Endothelial cell of umbilical vein (primary cell): ENCODE results near the gene AUTS2. TPM values are rescaled to one million over a fixed set of nuclear protein-coding genes. Genes with fewer than 3 reads are reported as not detected.

Source experiments
- BruUV-seq: library from RNA; stranded (reverse); fragments of 400-500 nt; replicated peaks from 2 replicates; lab custom pipeline; 2021; lab: Mats Ljungman, UMichigan
- CTCF ChIA-PET: fragments of 300-600, 350-600 bp; sonication (Branson Sonifier 250); formaldehyde crosslinking; loops from one replicate; lab custom pipeline; 2021; ENCODE audit warnings: antibody characterized with exemption, inconsistent platforms; lab: Charles Lee
- POLR2A ChIA-PET: fragments of 300-600, 350-600 bp; sonication (Branson Sonifier 250); formaldehyde crosslinking; loops from one replicate; lab custom pipeline; 2021; ENCODE audit warnings: antibody characterized with exemption, inconsistent platforms; lab: Charles Lee
- DNase-seq: peaks from one replicate; pipeline ENCODE4 v3.0.0-alpha.2; 2011; ENCODE audit warnings: low read depth, low spot score
- FAIRE-seq: peaks from 2 replicates; lab custom pipeline; 2011; peaks lifted over from hg19 to GRCh38; lab: Jason Lieb, UNC
- H2AFZ ChIP-seq: 2 replicates; pipeline ENCODE4 v1.6.0; 2012; ENCODE audit warnings: low read depth, low read length, control low read depth, inconsistent platforms
- H3K27ac ChIP-seq: 2 replicates; pipeline ENCODE4 v1.5.1; 2011; ENCODE audit warnings: low read depth, mild to moderate bottlenecking, control low read depth, low read length, moderate library complexity; ENCODE audit not compliant: insufficient read depth
- H3K27me3 ChIP-seq, 2 experiments: 2 replicates each; pipeline versions ENCODE4 v1.6.0 to v1.6.1; 2011; ENCODE audit warnings: low read length in 2 of 2, mixed read lengths in 1 of 2; ENCODE audit not compliant: control insufficient read depth in 2 of 2, insufficient read depth in 2 of 2
- H3K36me3 ChIP-seq, 2 experiments: 2 replicates in 1 of 2; 3 replicates in 1 of 2; pipeline ENCODE4 v1.5.1; 2011; ENCODE audit warnings: low read length in 2 of 2, mild to moderate bottlenecking in 1 of 2, moderate library complexity in 1 of 2; ENCODE audit not compliant: control insufficient read depth in 2 of 2, insufficient read depth in 2 of 2; ENCODE audit errors: extremely low read depth in 1 of 2
- H3K4me1 ChIP-seq: 3 replicates; pipeline ENCODE4 v1.5.1; 2011; ENCODE audit warnings: mild to moderate bottlenecking, low read length; ENCODE audit not compliant: control insufficient read depth, insufficient read depth; ENCODE audit errors: extremely low read depth
- H3K4me2 ChIP-seq: 2 replicates; pipeline ENCODE4 v1.6.1; 2011; ENCODE audit warnings: low read length, control low read depth, mixed read lengths; ENCODE audit not compliant: insufficient read depth
- H3K4me3 ChIP-seq, 3 experiments: fragments of 200-600 bp in 1 of 3; sonication (generic), shearing (Covaris generic) in 1 of 3; replicated peaks in 1 of 3; 2 replicates each; pipeline ENCODE4 v1.5.1; 2011 to 2016; ENCODE audit warnings: control low read depth in 3 of 3, low read length in 3 of 3, mild to moderate bottlenecking in 2 of 3, inconsistent platforms in 1 of 3, low read depth in 1 of 3, moderate library complexity in 1 of 3; ENCODE audit not compliant: insufficient read depth in 1 of 3
- H3K79me2 ChIP-seq: 2 replicates; pipeline ENCODE4 v1.6.0; 2012; ENCODE audit warnings: low read length, inconsistent platforms; ENCODE audit not compliant: control insufficient read depth, insufficient read depth
- H3K9ac ChIP-seq: replicated peaks from 2 replicates; pipeline ENCODE3; 2011; ENCODE audit warnings: low read length, control low read depth; ENCODE audit not compliant: insufficient read depth; ENCODE audit errors: extremely low read depth
- H3K9me1 ChIP-seq: replicated peaks from 3 replicates; pipeline ENCODE4 v1.6.0; 2011; ENCODE audit warnings: mild to moderate bottlenecking, low read length; ENCODE audit not compliant: control insufficient read depth, insufficient read depth; ENCODE audit errors: extremely low read depth
- H3K9me3 ChIP-seq: replicated peaks from 2 replicates; pipeline ENCODE4 v1.5.1; 2012; ENCODE audit warnings: low read length, inconsistent platforms; ENCODE audit not compliant: control insufficient read depth, insufficient read depth
- H4K20me1 ChIP-seq: replicated peaks from 2 replicates; pipeline ENCODE3; 2011; ENCODE audit warnings: mild to moderate bottlenecking, low read length; ENCODE audit not compliant: control insufficient read depth, insufficient read depth; ENCODE audit errors: extremely low read depth
- CTCF ChIP-seq, 2 donors: IDR thresholded peaks; 1 replicate in 1 of 2; 2 replicates in 1 of 2; pipeline ENCODE4 v1.5.1; 2011; ENCODE audit warnings: low read length in 2 of 2, mild to moderate bottlenecking in 2 of 2, moderate library complexity in 2 of 2, control low read depth in 1 of 2, inconsistent platforms in 1 of 2, low read depth in 1 of 2; ENCODE audit not compliant: insufficient read depth in 1 of 2; ENCODE audit errors: extremely low read depth in 1 of 2
- EZH2 ChIP-seq: IDR thresholded peaks from 2 replicates; pipeline ENCODE4 v1.6.1; 2012; ENCODE audit warnings: borderline replicate concordance, low read depth, mild to moderate bottlenecking, moderate library complexity, low read length, inconsistent platforms; ENCODE audit not compliant: severe bottlenecking
- FOS ChIP-seq: IDR thresholded peaks from 2 replicates; pipeline ENCODE4 v1.6.1; 2011; ENCODE audit warnings: mild to moderate bottlenecking, low read length, moderate library complexity, borderline replicate concordance; ENCODE audit not compliant: insufficient read depth
- GATA2 ChIP-seq: IDR thresholded peaks from 2 replicates; pipeline ENCODE4 v1.7.0; 2011; ENCODE audit warnings: low read depth, mild to moderate bottlenecking, moderate library complexity, mixed read lengths, low read length; ENCODE audit not compliant: insufficient read length, insufficient read depth
- JUN ChIP-seq: IDR thresholded peaks from 2 replicates; pipeline ENCODE4 v1.6.1; 2011; ENCODE audit warnings: borderline replicate concordance, low read depth; ENCODE audit not compliant: insufficient read length, insufficient read depth
- MYC ChIP-seq: IDR thresholded peaks from one replicate; pipeline ENCODE4 v1.6.1; 2011; ENCODE audit warnings: mild to moderate bottlenecking, low read depth, low read length
- POLR2A ChIP-seq: IDR thresholded peaks from 2 replicates; pipeline ENCODE4 v1.6.1; 2012; ENCODE audit warnings: low read depth, mild to moderate bottlenecking, control low read depth, low read length
- POLR2AphosphoS5 ChIP-seq: IDR thresholded peaks from 2 replicates; pipeline ENCODE4 v1.6.1; 2012; ENCODE audit warnings: low read depth, mild to moderate bottlenecking, control low read depth, low read length, moderate library complexity; ENCODE audit not compliant: insufficient read depth
- dilution Hi-C: fragments of 300-500 bp; cut with MboI; formaldehyde crosslinking; loops from one replicate; pipeline ENCODE4 v1.15.0; 2019; ENCODE audit warnings: low sequenced_read_pairs; ENCODE audit not compliant: extremely low pct_ligation_motif_present
- intact Hi-C: fragments of 100-400 bp; cut with micrococcal nuclease; formaldehyde crosslinking; loops from one replicate; pipeline ENCODE4 v1.10.0; 2022
- polyA plus RNA-seq, 4 experiments: library from polyadenylated mRNA; depleted of rRNA in 3 of 4; stranded (reverse) in 3 of 4; unstranded in 1 of 4; fragments of >200 nt; gene quantifications; 2 replicates each; pipeline versions ENCODE4 v1.2.1 to v1.2.3, GENCODE V29; 2011 to 2012; ENCODE audit warnings: missing spikeins in 1 of 4
- total RNA-seq: library from RNA; stranded (reverse); gene quantifications from 2 replicates; pipeline ENCODE4 v1.2.3, GENCODE V29; 2021
- TF ChIP-seq, protein P1 (sequence below): IDR thresholded peaks from 2 replicates; pipeline ENCODE4 v1.6.1; 2011; ENCODE audit not compliant: insufficient read depth, insufficient read length

The AUTS2 gene
- total and polyA plus RNA-seq, 2 donors (not counting 3 experiments of a cell fraction or from before 2014, with no cell fraction given), result 0.59 to 8.0 TPM

GRCh38 chr7:70292716-70293115, 694.4 kb downstream of the AUTS2 start:
- Histone ChIP-seq H2AFZ (no peak overlapping the region), H3K36me3 (no peaks in the 10 kb centered on the region), H3K27me3 (no peaks in the 10 kb centered on the region), H3K4me2 (no peak overlapping the region), H4K20me1 (no peaks in the 10 kb centered on the region), H3K9ac (no peak overlapping the region), H3K4me1 (no peaks in the 10 kb centered on the region), H3K79me2 (no peaks in the 10 kb centered on the region), H3K9me3 (no peaks in the 10 kb centered on the region), H3K27ac (no peak overlapping the region), H3K4me3 (no peak overlapping the region), H3K9me1 (no peaks in the 10 kb centered on the region)
- dilution Hi-C loops (no loop called here), intact Hi-C loops (no loop called here)
- no peak for TF ChIP-seq CTCF (IDR thresholded peaks at IDR 0.05; ENCODE audit: extremely low read depth in 1 of 2, insufficient read depth in 1 of 2, low read depth in 1 of 2, low read length in 2 of 2)
- TF ChIP-seq JUN, result no peak
- TF ChIP-seq, protein P1, sequence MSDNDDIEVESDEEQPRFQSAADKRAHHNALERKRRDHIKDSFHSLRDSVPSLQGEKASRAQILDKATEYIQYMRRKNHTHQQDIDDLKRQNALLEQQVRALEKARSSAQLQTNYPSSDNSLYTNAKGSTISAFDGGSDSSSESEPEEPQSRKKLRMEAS, result no peak
- no peak for TF ChIP-seq FOS
- TF ChIP-seq GATA2, result no peak
- no peak for TF ChIP-seq EZH2
- TF ChIP-seq POLR2AphosphoS5, result no peak
- no peak for TF ChIP-seq MYC
- no peak for TF ChIP-seq POLR2A
- FAIRE-seq (no peak), DNase-seq (no peak)
- ChIA-PET CTCF (no interaction called here), POLR2A (no interaction called here)
- no TSS peak for BruUV-seq
